ENCODE data around the gene RAB3IL1.

The RAB3IL1 gene

GRCh38 chr11:61855939-61856680 is 61.3 kb downstream of the RAB3IL1 start:
- H3K4me2 ChIP-seq (ENCODE audit: insufficient read depth, low read length, poor library complexity, severe bottlenecking): no peak overlapping the region
- H3K36me3 ChIP-seq (replicated peaks in 1 of 2; ENCODE audit: control insufficient read depth in 2 of 2, insufficient read depth in 2 of 2, low read length in 2 of 2): peaks cover 73 to 97% of the 10 kb centered on the region in 2 donors
- H4K91ac ChIP-seq (ENCODE audit: low read depth, low read length, poor library complexity): no peak overlapping the region
- no peaks in the 10 kb centered on the region for H3K27me3 ChIP-seq (ENCODE audit: control insufficient read depth in 3 of 3, insufficient read depth in 3 of 3, low read depth in 1 of 3, low read length in 3 of 3)
- H2BK15ac ChIP-seq (ENCODE audit: low read length): no peak overlapping the region
- no peak overlapping the region for H3K23ac ChIP-seq (ENCODE audit: low read depth, low read length, poor library complexity)
- H2BK5ac ChIP-seq (ENCODE audit: low read length): peak overlapping the region; percentile 26
- H3K9me3 ChIP-seq (replicated peaks in 1 of 2; ENCODE audit: control insufficient read depth in 2 of 2, insufficient read depth in 1 of 2, low read depth in 1 of 2, low read length in 2 of 2): peaks cover 0 to 3% of the 10 kb centered on the region in 2 donors
- H2BK120ac ChIP-seq (ENCODE audit: low read depth, low read length): no peak overlapping the region
- H3K14ac ChIP-seq (ENCODE audit: low read length): no peak overlapping the region
- no peak overlapping the region for H2BK12ac ChIP-seq (ENCODE audit: low read length)
- H3K4ac ChIP-seq (ENCODE audit: low read length): no peak overlapping the region
- DNase-seq (ENCODE audit: low spot score): no peak
- no peak overlapping the region for H3K27ac ChIP-seq (replicated peaks; ENCODE audit: low read length)
- H3K79me1 ChIP-seq (ENCODE audit: low read depth, low read length): peaks cover 22% of the 10 kb centered on the region
- H2AK5ac ChIP-seq (ENCODE audit: low read depth, low read length): no peak overlapping the region
- no peak overlapping the region for H4K8ac ChIP-seq (ENCODE audit: low read depth, low read length)
- peak overlapping the region; percentile 27 for H3K9ac ChIP-seq (ENCODE audit: low read depth, low read length, poor library complexity)
- H2AFZ ChIP-seq (ENCODE audit: low read length): no peak overlapping the region
- no peaks in the 10 kb centered on the region for H3K4me1 ChIP-seq (ENCODE audit: control insufficient read depth in 2 of 2, insufficient read depth in 1 of 2, low read depth in 1 of 2, low read length in 2 of 2)
- WGBS, 2 donors (ENCODE audit: extremely low coverage in 2 of 2, insufficient read length in 2 of 2, insufficient replicate concordance in 1 of 2): no CpG with 5 or more reads among the region's 12 CpGs
- peak overlapping the region; percentile 45 for H3K18ac ChIP-seq (ENCODE audit: low read length)
- H3K4me3 ChIP-seq (ENCODE audit: low read length in 2 of 2): no peak overlapping the region

- H4K91ac ChIP-seq (ENCODE audit: low read depth, low read length, poor library complexity): no peak overlapping the region
- peak overlapping the region; percentile 25 for H3K23ac ChIP-seq (ENCODE audit: low read depth, low read length, poor library complexity)
- no peak overlapping the region for H3K4me2 ChIP-seq (ENCODE audit: insufficient read depth, low read length, poor library complexity, severe bottlenecking)
- no CpG with 5 or more reads among the region's 14 CpGs for WGBS, 2 donors (ENCODE audit: extremely low coverage in 2 of 2, insufficient read length in 2 of 2, insufficient replicate concordance in 1 of 2)
- no peaks in the 10 kb centered on the region for H3K27me3 ChIP-seq (ENCODE audit: control insufficient read depth in 3 of 3, insufficient read depth in 3 of 3, low read depth in 1 of 3, low read length in 3 of 3)
- no peak overlapping the region for H3K18ac ChIP-seq (ENCODE audit: low read length)
- no peak overlapping the region for H2BK12ac ChIP-seq (ENCODE audit: low read length)
- H3K36me3 ChIP-seq (replicated peaks in 1 of 2; ENCODE audit: control insufficient read depth in 2 of 2, insufficient read depth in 2 of 2, low read length in 2 of 2): peaks cover 72 to 98% of the 10 kb centered on the region in 2 donors
- H2BK120ac ChIP-seq (ENCODE audit: low read depth, low read length): peak overlapping the region; percentile 33
- no peak for DNase-seq (ENCODE audit: low spot score)
- no peak overlapping the region for H2BK15ac ChIP-seq (ENCODE audit: low read length)
- H3K79me1 ChIP-seq (ENCODE audit: low read depth, low read length): peaks cover 22% of the 10 kb centered on the region
- no peak overlapping the region for H4K8ac ChIP-seq (ENCODE audit: low read depth, low read length)
- H3K4me1 ChIP-seq (ENCODE audit: control insufficient read depth in 2 of 2, insufficient read depth in 1 of 2, low read depth in 1 of 2, low read length in 2 of 2): no peaks in the 10 kb centered on the region
- peak overlapping the region; percentile 80 for H2AK5ac ChIP-seq (ENCODE audit: low read depth, low read length)
- peak overlapping the region in 1 of 2 donors; percentile 55 for H3K4me3 ChIP-seq (ENCODE audit: low read length in 2 of 2)
- H3K27ac ChIP-seq (replicated peaks; ENCODE audit: low read length): peak overlapping the region; percentile 11
- H3K14ac ChIP-seq (ENCODE audit: low read length): peak overlapping the region; percentile 60
- H3K9ac ChIP-seq (ENCODE audit: low read depth, low read length, poor library complexity): peak overlapping the region; percentile 54
- H3K4ac ChIP-seq (ENCODE audit: low read length): no peak overlapping the region
- H2BK5ac ChIP-seq (ENCODE audit: low read length): no peak overlapping the region
- H2AFZ ChIP-seq (ENCODE audit: low read length): no peak overlapping the region
- H3K9me3 ChIP-seq (replicated peaks in 1 of 2; ENCODE audit: control insufficient read depth in 2 of 2, insufficient read depth in 1 of 2, low read depth in 1 of 2, low read length in 2 of 2): peaks cover 0 to 3% of the 10 kb centered on the region in 2 donors
Observed at GRCh38 chr11:61854966-61855714, 62.2 kb downstream of the RAB3IL1 start.

- H3K4ac ChIP-seq (ENCODE audit: low read length): no peak overlapping the region
- H2AK5ac ChIP-seq (ENCODE audit: low read depth, low read length): peak overlapping the region; percentile 80
- peak overlapping the region in 1 of 2 donors; percentile 55 for H3K4me3 ChIP-seq (ENCODE audit: low read length in 2 of 2)
- no peak for DNase-seq (ENCODE audit: low spot score)
- no peak overlapping the region for H4K91ac ChIP-seq (ENCODE audit: low read depth, low read length, poor library complexity)
- H3K9me3 ChIP-seq (replicated peaks in 1 of 2; ENCODE audit: control insufficient read depth in 2 of 2, insufficient read depth in 1 of 2, low read depth in 1 of 2, low read length in 2 of 2): peaks cover 0 to 3% of the 10 kb centered on the region in 2 donors
- H3K79me1 ChIP-seq (ENCODE audit: low read depth, low read length): peaks cover 20% of the 10 kb centered on the region
- H2AFZ ChIP-seq (ENCODE audit: low read length): no peak overlapping the region
- H2BK15ac ChIP-seq (ENCODE audit: low read length): no peak overlapping the region
- no peak overlapping the region for H2BK5ac ChIP-seq (ENCODE audit: low read length)
- no peak overlapping the region for H2BK12ac ChIP-seq (ENCODE audit: low read length)
- no peaks in the 10 kb centered on the region for H3K4me1 ChIP-seq (ENCODE audit: control insufficient read depth in 2 of 2, insufficient read depth in 1 of 2, low read depth in 1 of 2, low read length in 2 of 2)
- no peaks in the 10 kb centered on the region for H3K27me3 ChIP-seq (ENCODE audit: control insufficient read depth in 3 of 3, insufficient read depth in 3 of 3, low read depth in 1 of 3, low read length in 3 of 3)
- peak overlapping the region; percentile 53 for H4K8ac ChIP-seq (ENCODE audit: low read depth, low read length)
- peak overlapping the region; percentile 11 for H3K27ac ChIP-seq (replicated peaks; ENCODE audit: low read length)
- H3K9ac ChIP-seq (ENCODE audit: low read depth, low read length, poor library complexity): peak overlapping the region; percentile 54
- H3K23ac ChIP-seq (ENCODE audit: low read depth, low read length, poor library complexity): peak overlapping the region; percentile 25
- no peak overlapping the region for H3K18ac ChIP-seq (ENCODE audit: low read length)
- H2BK120ac ChIP-seq (ENCODE audit: low read depth, low read length): peak overlapping the region; percentile 33
- H3K36me3 ChIP-seq (replicated peaks in 1 of 2; ENCODE audit: control insufficient read depth in 2 of 2, insufficient read depth in 2 of 2, low read length in 2 of 2): peaks cover 71 to 98% of the 10 kb centered on the region in 2 donors
- no peak overlapping the region for H3K4me2 ChIP-seq (ENCODE audit: insufficient read depth, low read length, poor library complexity, severe bottlenecking)
- H3K14ac ChIP-seq (ENCODE audit: low read length): peak overlapping the region; percentile 60
- no CpG with 5 or more reads among the region's 17 CpGs for WGBS, 2 donors (ENCODE audit: extremely low coverage in 2 of 2, insufficient read length in 2 of 2, insufficient replicate concordance in 1 of 2)
Observed at GRCh38 chr11:61854206-61854895, 63.0 kb downstream of the RAB3IL1 start.
